A549 (cell line): ENCODE results near the gene PNRC2. TPM values are rescaled to one million over a fixed set of nuclear protein-coding genes. Genes with fewer than 3 reads are reported as not detected.
A peak's percentile ranks its signal among the peaks of the same experiment; 100 is the strongest.

Source experiments
- ATAC-seq, 2 experiments: fragments of 200-7000 bp in 1 of 2; fragments of >200 bp in 1 of 2; cut with Nextera tagmentation in 1 of 2; cut with Tn5 transposase in 1 of 2; 3 replicates each; pipeline versions ENCODE4 v1.8.0 to v1.9.1; 2018 to 2020; ENCODE audit warnings: mild to moderate bottlenecking in 1 of 2, moderate library complexity in 1 of 2
- CTCF ChIA-PET: fragments of 300-600 bp; sonication (Branson Sonifier 250); formaldehyde crosslinking; extraction: SDS; loops from one replicate; lab custom pipeline; 2021; ENCODE audit warnings: antibody characterized with exemption, inconsistent platforms; lab: Yijun Ruan, JAX
- POLR2A ChIA-PET: fragments of 350-600 bp; formaldehyde crosslinking; extraction: SDS; loops from one replicate; lab custom pipeline; 2021; ENCODE audit warnings: antibody characterized with exemption, inconsistent platforms; lab: Yijun Ruan, JAX
- DNase-seq, 2 experiments: peaks; one replicate each; pipeline versions ENCODE4 v3.0.0 to v3.0.0-alpha.2; 2011 to 2016; ENCODE audit warnings: low read depth in 1 of 2, low spot score in 1 of 2
- FAIRE-seq: peaks from 2 replicates; lab custom pipeline; 2011; peaks lifted over from hg19 to GRCh38; lab: Jason Lieb, UNC
- H3K27ac ChIP-seq, 2 experiments: fragments of >200 bp; sonication (Bioruptor Twin); formaldehyde crosslinking; 3 replicates each; pipeline ENCODE4 v1.5.1; 2016 to 2017
- H3K4me1 ChIP-seq: fragments of >200 bp; sonication (Bioruptor Twin); formaldehyde crosslinking; 3 replicates; pipeline ENCODE4 v1.6.1; 2016
- H3K4me2 ChIP-seq: fragments of >200 bp; sonication (Bioruptor Twin); formaldehyde crosslinking; 3 replicates; pipeline ENCODE4 v1.6.1; 2016
- H3K4me3 ChIP-seq: fragments of >200 bp; sonication (Bioruptor Twin); formaldehyde crosslinking; 3 replicates; pipeline ENCODE4 v1.5.1; 2016
- H3K9me3 ChIP-seq: fragments of >200 bp; sonication (Bioruptor Twin); formaldehyde crosslinking; 3 replicates; pipeline ENCODE4 v1.6.1; 2016
- BHLHE40 ChIP-seq: IDR thresholded peaks from 2 replicates; pipeline ENCODE4 v1.6.1; 2012; ENCODE audit warnings: low read depth, low read length, inconsistent platforms
- CBX2 ChIP-seq: fragments of 200-600 bp; sonication (generic); IDR thresholded peaks from 2 replicates; pipeline ENCODE4 v1.6.1; 2016; ENCODE audit warnings: low read depth, mild to moderate bottlenecking, borderline replicate concordance
- CBX8 ChIP-seq: fragments of 200-600 bp; sonication (generic); IDR thresholded peaks from 2 replicates; pipeline ENCODE4 v1.6.1; 2016
- CEBPB ChIP-seq, 2 experiments: fragments of >200 bp in 1 of 2; sonication (Bioruptor Twin) in 1 of 2; formaldehyde crosslinking in 1 of 2; IDR thresholded peaks; 2 replicates each; pipeline ENCODE4 v1.6.1; 2012 to 2016
- FOXS1 ChIP-seq: fragments of 250-450 bp; sonication (Bioruptor Pico); IDR thresholded peaks from 2 replicates; pipeline ENCODE4 v1.5.0; 2020; ENCODE audit warnings: mild to moderate bottlenecking, moderate library complexity
- HOXA7 ChIP-seq: fragments of 250-450 bp; sonication (Bioruptor Pico); IDR thresholded peaks from 2 replicates; pipeline ENCODE4 v1.5.0; 2020; ENCODE audit warnings: mild to moderate bottlenecking, moderate library complexity
- NFE2L2 ChIP-seq: fragments of 150-350 bp; conservative IDR thresholded peaks from 2 replicates; pipeline ENCODE4 v1.6.1; 2014; ENCODE audit warnings: low read length
- PBX3 ChIP-seq: IDR thresholded peaks from 2 replicates; pipeline ENCODE4 v1.6.1; 2012
- REST ChIP-seq: fragments of 200-600 bp; sonication (generic); IDR thresholded peaks from 2 replicates; pipeline ENCODE4 v1.6.1; 2016; ENCODE audit warnings: antibody characterized with exemption, mild to moderate bottlenecking, moderate library complexity
- RNF2 ChIP-seq: fragments of 200-600 bp; sonication (generic); IDR thresholded peaks from 2 replicates; pipeline ENCODE4 v1.6.1; 2016; ENCODE audit warnings: low read depth, mild to moderate bottlenecking, antibody characterized with exemption, moderate library complexity, borderline replicate concordance
- ZC3H11A ChIP-seq: fragments of 450-650 bp; IDR thresholded peaks from 2 replicates; pipeline ENCODE4 v1.6.1; 2014; ENCODE audit warnings: antibody characterized with exemption, mild to moderate bottlenecking
- WGBS: methylation state at CpG from one replicate; pipeline ENCODE4 v1.1.6; 2017; ENCODE audit errors: missing lambda C conversion rate; 5-methylcytosine and 5-hydroxymethylcytosine counted together
- polyA plus RNA-seq, 4 experiments: library from polyadenylated mRNA; depleted of rRNA in 3 of 4; stranded (reverse); fragments of >200 nt; fragmentation: RNase III in 1 of 4; extraction: RNeasy Plus Mini Kit Qiagen cat#74134 plus additional on column Dnase treatment in 1 of 4; gene quantifications; 2 replicates in 3 of 4; 3 replicates in 1 of 4; pipeline ENCODE4 v1.2.3, GENCODE V29; 2011 to 2017
- TF ChIP-seq, protein P1 (sequence below): IDR thresholded peaks from 2 replicates; pipeline ENCODE4 v1.6.1; 2012; ENCODE audit warnings: low read depth, borderline replicate concordance

The PNRC2 gene
- polyA plus RNA-seq, 2 of the 4 experiments (the other 2 are of a cell fraction), result 36.1 to 106 TPM

DNA sequence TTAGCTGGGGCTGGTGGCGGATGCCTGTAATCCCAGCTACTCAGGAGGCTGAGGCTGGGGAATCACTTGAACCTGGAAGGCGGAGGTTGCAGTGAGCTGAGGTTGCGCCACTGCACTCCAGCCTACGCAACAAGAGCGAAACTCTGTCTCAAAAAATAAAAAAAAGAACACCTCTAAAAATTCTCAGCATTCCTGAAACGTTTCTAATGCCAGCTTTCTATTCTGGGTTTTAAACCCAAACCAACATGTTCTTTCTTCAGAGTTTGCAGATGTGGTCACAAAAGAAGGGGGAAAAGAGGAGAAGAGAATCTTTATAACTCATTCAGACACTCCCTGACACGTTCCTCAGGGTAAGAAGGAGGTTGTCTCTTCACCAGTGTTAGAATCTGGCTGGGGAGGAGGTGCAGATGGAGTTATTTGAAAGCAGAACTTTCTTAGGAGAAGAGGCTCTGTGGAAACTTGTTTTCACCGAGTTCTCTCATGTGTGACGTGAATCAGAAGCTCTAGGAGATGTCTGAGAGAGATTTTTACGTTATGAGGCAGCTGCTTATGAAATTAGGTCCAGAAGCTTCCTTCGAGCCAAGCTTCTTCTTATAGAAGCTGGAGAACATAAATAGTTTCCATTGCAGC is 28.7 kb upstream of the PNRC2 start (continued):
- TF ChIP-seq REST (no peak), CEBPB (IDR thresholded peaks at IDR 0.05) (no peak), BHLHE40 (no peak)

- ATAC-seq, result no peak
- no peak for DNase-seq
- TF ChIP-seq NFE2L2 (no peak), RNF2 (no peak), HOXA7 (CRISPR knock-in tag) (no peak), CBX8 (no peak), ZC3H11A (no peak), FOXS1 (CRISPR knock-in tag) (no peak), PBX3 (no peak)
- TF ChIP-seq, protein P1, sequence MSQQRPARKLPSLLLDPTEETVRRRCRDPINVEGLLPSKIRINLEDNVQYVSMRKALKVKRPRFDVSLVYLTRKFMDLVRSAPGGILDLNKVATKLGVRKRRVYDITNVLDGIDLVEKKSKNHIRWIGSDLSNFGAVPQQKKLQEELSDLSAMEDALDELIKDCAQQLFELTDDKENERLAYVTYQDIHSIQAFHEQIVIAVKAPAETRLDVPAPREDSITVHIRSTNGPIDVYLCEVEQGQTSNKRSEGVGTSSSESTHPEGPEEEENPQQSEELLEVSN, result no peak
- Histone ChIP-seq H3K4me1 (0 out of 3 replicates have a peak, but pooled peaks cover 3% of the 10 kb centered on the region), H3K4me3 (no peak overlapping the region), H3K9me3 (no peaks in the 10 kb centered on the region), H3K27ac (no peak overlapping the region), H3K4me2 (no peak overlapping the region)
- 93% methylated on average over 1 of the region's 1 CpG for WGBS
- CTCF ChIA-PET, result interaction anchor here (1.2 to 2.5 kb wide), 3 partner anchors 15 to 460 kb away, joined by 4 to 6 read pairs (median 6); no protein-coding TSS in a partner anchor
- POLR2A ChIA-PET, result interaction anchor here (0.6 kb wide), 1 partner anchor 21 kb away, joined by 5 read pairs; no protein-coding TSS in a partner anchor
- no peak for FAIRE-seq
Measured at GRCh38 chr1:23931491-23931880, 28.1 kb upstream of the PNRC2 start.

GRCh38 chr1:23936481-23937176 is 23.0 kb upstream of the PNRC2 start:
- 83% methylated on average over 6 of the region's 6 CpGs for WGBS
- Histone ChIP-seq H3K4me2 (no peak overlapping the region), H3K27ac (no peak overlapping the region), H3K9me3 (no peaks in the 10 kb centered on the region), H3K4me3 (no peak overlapping the region), H3K4me1 (no peaks in the 10 kb centered on the region)
- DNase-seq (no peak), ATAC-seq (no peak), FAIRE-seq (no peak)
- TF ChIP-seq CBX2, result no peak
- peak; percentile 39; the same call in 1 of the 2 replicates for TF ChIP-seq REST
- POLR2A ChIA-PET, result no interaction called here
- CTCF ChIA-PET, result no interaction called here
